SK-N-SH (cell line): Measurements from ENCODE around the gene GYS1. TPM values are rescaled to one million over a fixed set of nuclear protein-coding genes. Genes with fewer than 3 reads are reported as not detected.

ENCODE experiments used
- CTCF ChIA-PET: fragments of 300-600, 350-600 bp; formaldehyde crosslinking; extraction: SDS; loops from one replicate; lab custom pipeline; 2021; lab: Yijun Ruan, JAX
- POLR2A ChIA-PET: fragments of 350-600 bp; sonication (Branson Sonifier 250); formaldehyde crosslinking; extraction: SDS; loops from one replicate; lab custom pipeline; 2020; ENCODE audit warnings: antibody characterized with exemption, inconsistent platforms; lab: Yijun Ruan, JAX
- DNase-seq: peaks from one replicate; pipeline ENCODE4 v3.0.0; 2012
- H2AFZ ChIP-seq: fragments of 200-600 bp; sonication (generic); 2 replicates; pipeline ENCODE4 v1.8.1; 2016; ENCODE audit warnings: antibody characterized with exemption, mild to moderate bottlenecking, low read depth
- H3F3A ChIP-seq: fragments of 200-600 bp; sonication (generic); replicated peaks from 2 replicates; pipeline ENCODE3; 2016; ENCODE audit warnings: antibody characterized with exemption, mild to moderate bottlenecking; ENCODE audit not compliant: insufficient read depth
- H3K27ac ChIP-seq, 2 experiments: fragments of 200-500 bp in 1 of 2; fragments of 200-600 bp in 1 of 2; sonication (Bioruptor generic) in 1 of 2; sonication (generic), shearing (Covaris generic) in 1 of 2; 2 replicates each; pipeline versions ENCODE4 v1.5.1 to v1.6.1; 2014 to 2016; ENCODE audit warnings: low read depth in 2 of 2, inconsistent platforms in 1 of 2, low read length in 1 of 2, mild to moderate bottlenecking in 1 of 2, mixed read lengths in 1 of 2
- H3K27me3 ChIP-seq: fragments of 200-600 bp; sonication (generic), shearing (Covaris generic); 2 replicates; pipeline ENCODE4 v1.6.1; 2016; ENCODE audit warnings: mixed run types; ENCODE audit not compliant: insufficient read depth
- H3K36me3 ChIP-seq, 2 experiments: fragments of 200-500 bp in 1 of 2; fragments of 200-600 bp in 1 of 2; sonication (Bioruptor generic) in 1 of 2; sonication (generic) in 1 of 2; replicated peaks in 1 of 2; 2 replicates each; pipeline versions ENCODE3 to v1.5.1; 2014 to 2016; ENCODE audit warnings: low read length in 1 of 2, mild to moderate bottlenecking in 1 of 2; ENCODE audit not compliant: insufficient read depth in 2 of 2, control insufficient read depth in 1 of 2
- H3K4me1 ChIP-seq, 2 experiments: fragments of 200-500 bp in 1 of 2; fragments of 200-600 bp in 1 of 2; sonication (Bioruptor generic) in 1 of 2; sonication (generic), shearing (Covaris generic) in 1 of 2; 2 replicates each; pipeline versions ENCODE4 v1.5.1 to v1.6.1; 2014 to 2016; ENCODE audit warnings: low read depth in 1 of 2, low read length in 1 of 2, mixed run types in 1 of 2; ENCODE audit not compliant: insufficient read depth in 2 of 2, control insufficient read depth in 1 of 2
- H3K4me2 ChIP-seq: fragments of 200-600 bp; sonication (generic), shearing (Covaris generic); 2 replicates; pipeline ENCODE4 v1.6.1; 2017; ENCODE audit warnings: mixed run types
- H3K4me3 ChIP-seq, 2 experiments: fragments of 200-500 bp in 1 of 2; fragments of 200-600 bp in 1 of 2; sonication (Bioruptor generic) in 1 of 2; sonication (generic), shearing (Covaris generic) in 1 of 2; 2 replicates each; pipeline versions ENCODE4 v1.5.1 to v1.8.1; 2014 to 2016; ENCODE audit warnings: low read depth in 2 of 2, inconsistent platforms in 1 of 2, low read length in 1 of 2, mild to moderate bottlenecking in 1 of 2, mixed read lengths in 1 of 2, moderate library complexity in 1 of 2
- H3K79me2 ChIP-seq: fragments of 200-600 bp; sonication (generic); 2 replicates; pipeline ENCODE4 v1.8.1; 2017; ENCODE audit warnings: mild to moderate bottlenecking; ENCODE audit not compliant: insufficient read depth
- H3K9ac ChIP-seq: fragments of 200-600 bp; sonication (generic); 2 replicates; pipeline ENCODE4 v1.6.1; 2017; ENCODE audit warnings: mixed run types
- H3K9me2 ChIP-seq: fragments of 200-600 bp; sonication (generic); 2 replicates; pipeline ENCODE4 v1.6.1; 2017; ENCODE audit warnings: mixed run types
- H3K9me3 ChIP-seq: fragments of 200-600 bp; sonication (generic); 2 replicates; pipeline ENCODE4 v1.6.1; 2017; ENCODE audit warnings: mixed run types, mild to moderate bottlenecking, moderate library complexity
- H4K20me1 ChIP-seq: fragments of 200-600 bp; sonication (generic); 2 replicates; pipeline ENCODE4 v1.6.1; 2017; ENCODE audit warnings: mild to moderate bottlenecking, mixed run types; ENCODE audit not compliant: insufficient read depth
- CHD2 ChIP-seq: fragments of 150-350 bp; IDR thresholded peaks from 2 replicates; pipeline ENCODE4 v1.6.1; 2018; ENCODE audit warnings: low read length; ENCODE audit not compliant: partially characterized antibody
- EZH2phosphoT487 ChIP-seq: fragments of 200-600 bp; sonication (generic); IDR thresholded peaks from 2 replicates; pipeline ENCODE4 v1.6.1; 2017; ENCODE audit warnings: low read depth, mixed run types, mild to moderate bottlenecking, antibody characterized with exemption, moderate library complexity, borderline replicate concordance
- FOSL2 ChIP-seq: IDR thresholded peaks from 2 replicates; pipeline ENCODE4 v1.4.0; 2012; ENCODE audit warnings: low read depth, mild to moderate bottlenecking, moderate library complexity, borderline replicate concordance
- FOXM1 ChIP-seq: IDR thresholded peaks from 2 replicates; pipeline ENCODE4 v1.4.0; 2012; ENCODE audit warnings: low read depth, mild to moderate bottlenecking
- GABPA ChIP-seq: IDR thresholded peaks from 2 replicates; pipeline ENCODE4 v1.4.0; 2012; ENCODE audit warnings: low read depth, mild to moderate bottlenecking
- GATA2 ChIP-seq: sonication (generic); formaldehyde crosslinking; IDR thresholded peaks from 2 replicates; pipeline ENCODE4 v1.5.0; 2020; ENCODE audit warnings: mild to moderate bottlenecking, missing genetic modification reagents
- MAX ChIP-seq: IDR thresholded peaks from 2 replicates; pipeline ENCODE4 v1.4.0; 2012; ENCODE audit warnings: low read depth
- MEF2A ChIP-seq: IDR thresholded peaks from 2 replicates; pipeline ENCODE4 v1.4.0; 2012; ENCODE audit warnings: low read depth, borderline replicate concordance
- NRF1 ChIP-seq: IDR thresholded peaks from 2 replicates; pipeline ENCODE4 v1.6.1; 2012; ENCODE audit warnings: low read depth, mild to moderate bottlenecking, low read length
- RFX5 ChIP-seq: IDR thresholded peaks from 2 replicates; pipeline ENCODE4 v1.6.1; 2012; ENCODE audit warnings: mild to moderate bottlenecking, improper control_type of control experiment, low read length
- TEAD4 ChIP-seq: IDR thresholded peaks from 2 replicates; pipeline ENCODE4 v1.4.0; 2012; ENCODE audit warnings: mild to moderate bottlenecking, borderline replicate concordance; ENCODE audit not compliant: insufficient read depth
- YY1 ChIP-seq: IDR thresholded peaks from 2 replicates; pipeline ENCODE4 v1.4.0; 2012; ENCODE audit warnings: low read depth, mild to moderate bottlenecking
- ZBTB33 ChIP-seq: IDR thresholded peaks from 2 replicates; pipeline ENCODE4 v1.4.0; 2012; ENCODE audit warnings: low read depth, borderline replicate concordance
- WGBS: methylation state at CpG from one replicate; pipeline ENCODE4 v1.1.6; 2017; ENCODE audit warnings: low lambda C conversion rate; 5-methylcytosine and 5-hydroxymethylcytosine counted together
- polyA plus RNA-seq, 3 experiments: library from polyadenylated mRNA; depleted of rRNA; stranded (reverse); fragments of >200 nt; gene quantifications; 2 replicates each; pipeline ENCODE4 v1.2.3, GENCODE V29; 2012
- TF ChIP-seq, protein P1 (sequence below): fragments of 150-350 bp; IDR thresholded peaks from 2 replicates; pipeline ENCODE4 v1.6.1; 2017; ENCODE audit warnings: antibody characterized with exemption, low read length, low read depth, borderline replicate concordance
- TF ChIP-seq, protein P2 (sequence below): fragments of 200-600 bp; sonication (generic); IDR thresholded peaks from 2 replicates; pipeline ENCODE4 v1.6.1; 2017; ENCODE audit warnings: antibody characterized with exemption, mild to moderate bottlenecking, moderate library complexity
- TF ChIP-seq, protein P3 (sequence below): fragments of 150-350 bp; IDR thresholded peaks from 2 replicates; pipeline ENCODE4 v1.6.1; 2016; ENCODE audit warnings: mild to moderate bottlenecking, low read depth, low read length

Gene GYS1
- polyA plus RNA-seq, 1 of the 3 experiments (the other 2 are of a cell fraction), result 25.3 TPM

GRCh38 chr19:48997972-48998371, 4.9 kb upstream of the GYS1 start (continued):
- no peak for TF ChIP-seq YY1
- TF ChIP-seq MAX, result no peak
- no peak for TF ChIP-seq CHD2
- TF ChIP-seq GABPA, result no peak
- TF ChIP-seq, all 33 proteins: peak for 2

DNA sequence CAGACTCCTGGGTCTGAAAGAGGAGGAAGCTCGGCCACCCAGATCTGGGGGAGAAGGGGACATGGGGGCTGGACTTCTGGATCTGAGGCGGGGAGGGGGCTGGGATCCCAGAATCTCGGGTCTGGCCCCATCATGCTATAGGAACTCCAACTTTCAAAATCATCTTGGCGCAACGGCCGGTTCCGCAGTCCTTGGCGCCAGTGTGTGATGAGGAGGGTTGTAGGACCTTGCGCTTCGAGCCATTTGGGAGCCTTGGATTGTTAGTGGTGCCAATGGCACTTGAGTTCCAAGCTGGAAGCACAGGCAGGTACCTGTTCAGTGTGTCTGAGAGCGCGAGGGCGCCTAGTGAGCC, 902 bp upstream of the GYS1 start:
- peak overlapping the region; percentile 92 for H3K4me2 ChIP-seq
- peak overlapping the region; percentile 74 to 99 for H3K4me3 ChIP-seq
- no peaks in the 10 kb centered on the region for H4K20me1 ChIP-seq
- peaks cover 0 to 17% of the 10 kb centered on the region in 2 experiments; a peak in 1 of 4 replicates for H3K4me1 ChIP-seq
- H3K27me3 ChIP-seq, result no peaks in the 10 kb centered on the region
- peaks cover 8% of the 10 kb centered on the region for H3F3A ChIP-seq
- H3K9me2 ChIP-seq, result no peaks in the 10 kb centered on the region
- peaks cover 89% of the 10 kb centered on the region for H3K79me2 ChIP-seq
- peak overlapping the region; percentile 80 to 86; a peak in 3 of 4 replicates for H3K27ac ChIP-seq
- H3K9ac ChIP-seq, result peak overlapping the region; percentile 88
- no peaks in the 10 kb centered on the region for H3K9me3 ChIP-seq
- under 1% methylated on average over 12 of the region's 13 CpGs for WGBS
- CTCF ChIA-PET, result interaction anchor here (0.6 to 6.2 kb wide), 16 partner anchors 10 to 206 kb away, joined by 3 to 54 read pairs (median 11); partner anchors contain the start of gene FTL
- no peak overlapping the region for H2AFZ ChIP-seq
- no peak for DNase-seq
- POLR2A ChIA-PET, result interaction anchor here (1.1 kb wide), 1 partner anchor 11 kb away, joined by 5 read pairs; no protein-coding TSS in a partner anchor
- peaks cover 0 to 4% of the 10 kb centered on the region in 2 experiments for H3K36me3 ChIP-seq
- TF ChIP-seq, protein P1, sequence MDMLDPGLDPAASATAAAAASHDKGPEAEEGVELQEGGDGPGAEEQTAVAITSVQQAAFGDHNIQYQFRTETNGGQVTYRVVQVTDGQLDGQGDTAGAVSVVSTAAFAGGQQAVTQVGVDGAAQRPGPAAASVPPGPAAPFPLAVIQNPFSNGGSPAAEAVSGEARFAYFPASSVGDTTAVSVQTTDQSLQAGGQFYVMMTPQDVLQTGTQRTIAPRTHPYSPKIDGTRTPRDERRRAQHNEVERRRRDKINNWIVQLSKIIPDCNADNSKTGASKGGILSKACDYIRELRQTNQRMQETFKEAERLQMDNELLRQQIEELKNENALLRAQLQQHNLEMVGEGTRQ, result no peak
- TF ChIP-seq NRF1 (no peak), MAX (no peak), GABPA (no peak), TEAD4 (no peak), MEF2A (no peak), FOXM1 (no peak), EZH2phosphoT487 (no peak), ZBTB33 (no peak), RFX5 (no peak), GATA2 (CRISPR knock-in tag) (no peak), CHD2 (no peak), FOSL2 (no peak), YY1 (no peak; the same call in 1 of the 2 replicates)
- TF ChIP-seq, protein P2, sequence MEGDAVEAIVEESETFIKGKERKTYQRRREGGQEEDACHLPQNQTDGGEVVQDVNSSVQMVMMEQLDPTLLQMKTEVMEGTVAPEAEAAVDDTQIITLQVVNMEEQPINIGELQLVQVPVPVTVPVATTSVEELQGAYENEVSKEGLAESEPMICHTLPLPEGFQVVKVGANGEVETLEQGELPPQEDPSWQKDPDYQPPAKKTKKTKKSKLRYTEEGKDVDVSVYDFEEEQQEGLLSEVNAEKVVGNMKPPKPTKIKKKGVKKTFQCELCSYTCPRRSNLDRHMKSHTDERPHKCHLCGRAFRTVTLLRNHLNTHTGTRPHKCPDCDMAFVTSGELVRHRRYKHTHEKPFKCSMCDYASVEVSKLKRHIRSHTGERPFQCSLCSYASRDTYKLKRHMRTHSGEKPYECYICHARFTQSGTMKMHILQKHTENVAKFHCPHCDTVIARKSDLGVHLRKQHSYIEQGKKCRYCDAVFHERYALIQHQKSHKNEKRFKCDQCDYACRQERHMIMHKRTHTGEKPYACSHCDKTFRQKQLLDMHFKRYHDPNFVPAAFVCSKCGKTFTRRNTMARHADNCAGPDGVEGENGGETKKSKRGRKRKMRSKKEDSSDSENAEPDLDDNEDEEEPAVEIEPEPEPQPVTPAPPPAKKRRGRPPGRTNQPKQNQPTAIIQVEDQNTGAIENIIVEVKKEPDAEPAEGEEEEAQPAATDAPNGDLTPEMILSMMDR, result no peak
- TF ChIP-seq, protein P3, sequence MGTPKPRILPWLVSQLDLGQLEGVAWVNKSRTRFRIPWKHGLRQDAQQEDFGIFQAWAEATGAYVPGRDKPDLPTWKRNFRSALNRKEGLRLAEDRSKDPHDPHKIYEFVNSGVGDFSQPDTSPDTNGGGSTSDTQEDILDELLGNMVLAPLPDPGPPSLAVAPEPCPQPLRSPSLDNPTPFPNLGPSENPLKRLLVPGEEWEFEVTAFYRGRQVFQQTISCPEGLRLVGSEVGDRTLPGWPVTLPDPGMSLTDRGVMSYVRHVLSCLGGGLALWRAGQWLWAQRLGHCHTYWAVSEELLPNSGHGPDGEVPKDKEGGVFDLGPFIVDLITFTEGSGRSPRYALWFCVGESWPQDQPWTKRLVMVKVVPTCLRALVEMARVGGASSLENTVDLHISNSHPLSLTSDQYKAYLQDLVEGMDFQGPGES, result no peak
